ENCODE data around the gene MEIS3. TPM values are rescaled to one million over a fixed set of nuclear protein-coding genes. Genes with fewer than 3 reads are reported as not detected.
"Not testable (repeated sequence)": the region's sequence is repeated elsewhere in the genome, so short reads cannot be mapped to it uniquely, and the experiment has no call there.

MEIS3 gene
- total and polyA plus RNA-seq, 2 donors (not counting 1 experiment from before 2014, with no cell fraction given): 30.5 to 57.8 TPM

DNA sequence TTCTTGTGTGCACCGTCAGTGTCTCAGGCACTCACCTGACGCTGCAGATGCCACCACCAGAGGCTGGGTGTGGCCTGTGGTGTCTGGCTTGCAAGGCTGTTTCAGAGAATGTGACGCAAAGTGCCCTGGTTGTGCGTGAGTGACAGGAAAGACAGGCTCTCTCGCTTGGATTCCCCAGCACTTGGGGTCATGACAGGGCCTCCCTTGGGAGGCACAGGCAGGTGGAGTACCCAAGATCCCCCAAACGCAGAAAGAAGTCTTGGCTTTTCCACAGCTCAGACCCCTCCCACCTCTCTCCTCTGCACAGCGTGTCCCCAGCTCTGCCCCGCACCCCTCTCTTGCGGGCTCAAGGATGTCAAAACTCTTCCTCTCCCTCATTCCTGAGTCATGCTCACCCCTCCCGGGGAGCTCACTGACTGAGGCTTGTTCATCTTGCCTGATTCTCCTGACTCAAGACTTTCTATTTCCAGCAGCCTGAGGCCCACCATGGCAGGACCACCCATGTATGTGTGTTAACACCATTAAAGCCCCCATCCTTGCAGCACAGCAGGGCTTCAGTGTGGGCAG lies 49.2 kb downstream of the MEIS3 start:
- Histone ChIP-seq H3K4me1 (ENCODE audit: control insufficient read depth, extremely low read depth, insufficient read depth, low read length) (peaks cover 9% of the 10 kb centered on the region), H3K4me2 (ENCODE audit: extremely low read depth, insufficient read depth, low read length) (no peak overlapping the region), H3K9ac (ENCODE audit: insufficient read depth, low read length) (no peak overlapping the region), H3K79me2 (ENCODE audit: control insufficient read depth, insufficient read depth, low read length) (no peaks in the 10 kb centered on the region), H3K27ac (ENCODE audit: insufficient read depth, low read length) (peak overlapping the region; percentile 47), H2AFZ (ENCODE audit: low read length) (no peak overlapping the region), H3K4me3 (replicated peaks in 1 of 4; ENCODE audit: control extremely low read depth in 1 of 4, insufficient read depth in 1 of 4, low read depth in 3 of 4, low read length in 4 of 4) (no peak overlapping the region), H3K36me3 (ENCODE audit: control insufficient read depth, insufficient read depth, low read length) (peaks cover 18% of the 10 kb centered on the region), H3K9me3 (ENCODE audit: control insufficient read depth, insufficient read depth, low read depth, low read length) (no peaks in the 10 kb centered on the region), H3K27me3 (ENCODE audit: control insufficient read depth, insufficient read depth, low read length) (no peaks in the 10 kb centered on the region), H4K20me1 (ENCODE audit: control insufficient read depth, extremely low read depth, insufficient read depth, low read length) (no peaks in the 10 kb centered on the region)
- DNase-seq (ENCODE audit: low read depth in 2 of 2): peak; percentile 63 to 73
- TF ChIP-seq, protein P1, sequence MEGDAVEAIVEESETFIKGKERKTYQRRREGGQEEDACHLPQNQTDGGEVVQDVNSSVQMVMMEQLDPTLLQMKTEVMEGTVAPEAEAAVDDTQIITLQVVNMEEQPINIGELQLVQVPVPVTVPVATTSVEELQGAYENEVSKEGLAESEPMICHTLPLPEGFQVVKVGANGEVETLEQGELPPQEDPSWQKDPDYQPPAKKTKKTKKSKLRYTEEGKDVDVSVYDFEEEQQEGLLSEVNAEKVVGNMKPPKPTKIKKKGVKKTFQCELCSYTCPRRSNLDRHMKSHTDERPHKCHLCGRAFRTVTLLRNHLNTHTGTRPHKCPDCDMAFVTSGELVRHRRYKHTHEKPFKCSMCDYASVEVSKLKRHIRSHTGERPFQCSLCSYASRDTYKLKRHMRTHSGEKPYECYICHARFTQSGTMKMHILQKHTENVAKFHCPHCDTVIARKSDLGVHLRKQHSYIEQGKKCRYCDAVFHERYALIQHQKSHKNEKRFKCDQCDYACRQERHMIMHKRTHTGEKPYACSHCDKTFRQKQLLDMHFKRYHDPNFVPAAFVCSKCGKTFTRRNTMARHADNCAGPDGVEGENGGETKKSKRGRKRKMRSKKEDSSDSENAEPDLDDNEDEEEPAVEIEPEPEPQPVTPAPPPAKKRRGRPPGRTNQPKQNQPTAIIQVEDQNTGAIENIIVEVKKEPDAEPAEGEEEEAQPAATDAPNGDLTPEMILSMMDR (conservative IDR thresholded peaks at IDR 0.05 in 1 of 2, IDR thresholded peaks at IDR 0.05 in 1 of 2; ENCODE audit: low read depth in 1 of 2, low read length in 2 of 2): no peak
- TF ChIP-seq EZH2 (IDR thresholded peaks at IDR 0.05; ENCODE audit: low read length, missing control alignments): no peak

DNA sequence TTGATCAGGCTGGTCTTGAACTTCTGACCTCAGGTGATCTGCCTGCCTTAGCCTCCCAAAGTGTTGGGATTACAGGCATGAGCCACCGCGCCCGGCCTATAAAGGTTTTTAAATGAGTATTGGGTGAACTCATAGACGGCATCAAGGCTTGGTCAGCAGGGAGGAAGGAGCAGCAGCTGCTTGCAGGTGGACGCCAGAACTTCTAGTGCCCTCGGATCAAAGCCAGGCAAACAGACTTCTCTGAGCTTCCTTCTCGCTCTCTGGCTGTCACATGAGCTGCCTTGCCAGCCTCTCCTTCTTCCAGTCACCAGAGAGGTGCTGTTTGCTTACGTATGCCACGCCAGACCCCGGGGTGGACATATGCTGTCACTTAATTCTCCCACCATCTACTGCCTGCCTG lies 53.9 kb downstream of the MEIS3 start:
- H3K36me3 ChIP-seq (ENCODE audit: control insufficient read depth, insufficient read depth, low read length): peaks cover 11% of the 10 kb centered on the region
- H3K27ac ChIP-seq (ENCODE audit: insufficient read depth, low read length); H2AFZ ChIP-seq (ENCODE audit: low read length); H3K27me3 ChIP-seq (ENCODE audit: control insufficient read depth, insufficient read depth, low read length); H3K79me2 ChIP-seq (ENCODE audit: control insufficient read depth, insufficient read depth, low read length); H3K9me3 ChIP-seq (ENCODE audit: control insufficient read depth, insufficient read depth, low read depth, low read length); DNase-seq (ENCODE audit: low read depth in 2 of 2); H3K4me1 ChIP-seq (ENCODE audit: control insufficient read depth, extremely low read depth, insufficient read depth, low read length); H3K4me2 ChIP-seq (ENCODE audit: extremely low read depth, insufficient read depth, low read length); H3K9ac ChIP-seq (ENCODE audit: insufficient read depth, low read length); H4K20me1 ChIP-seq (ENCODE audit: control insufficient read depth, extremely low read depth, insufficient read depth, low read length); H3K4me3 ChIP-seq (replicated peaks in 1 of 4; ENCODE audit: control extremely low read depth in 1 of 4, insufficient read depth in 1 of 4, low read depth in 3 of 4, low read length in 4 of 4): not testable (repeated sequence)

DNA sequence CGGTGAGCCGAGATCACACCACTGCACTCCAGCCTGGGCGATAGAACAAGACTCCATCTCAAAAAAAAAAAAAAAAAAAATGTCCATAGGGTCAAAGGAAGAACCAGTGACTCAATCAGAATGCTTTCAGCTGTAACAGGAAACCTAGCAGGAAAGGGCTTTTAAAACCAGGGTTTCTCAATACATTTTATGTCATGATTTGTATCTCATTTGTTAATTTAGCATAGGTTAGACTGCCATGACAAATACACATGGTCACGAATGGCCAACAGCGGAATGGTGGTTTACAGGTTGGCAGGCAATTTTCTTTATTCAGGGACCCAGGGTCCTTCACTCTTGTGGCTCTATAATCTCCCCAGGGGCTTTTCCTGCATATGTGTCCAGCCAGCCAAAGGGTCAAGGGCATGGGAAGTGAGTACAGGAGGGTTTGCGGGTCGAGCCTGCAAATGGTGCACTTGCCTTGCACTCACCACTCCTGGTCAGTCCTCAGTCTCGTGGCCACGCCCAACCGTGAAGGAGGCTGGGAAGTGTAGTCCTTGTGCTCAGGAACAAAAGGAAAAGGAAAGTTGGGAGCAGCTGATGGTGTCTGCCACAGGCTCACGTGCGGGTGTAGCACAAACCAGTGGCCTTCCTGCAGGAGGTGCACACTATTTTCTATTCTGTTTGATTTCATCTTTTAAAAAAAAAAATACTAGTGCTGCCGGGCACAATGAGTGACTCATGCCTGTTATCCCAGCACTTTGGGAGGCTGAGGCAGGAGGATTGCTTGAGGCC lies 55.4 kb downstream of the MEIS3 start:
- Histone ChIP-seq H3K4me3 (replicated peaks in 1 of 4; ENCODE audit: control extremely low read depth in 1 of 4, insufficient read depth in 1 of 4, low read depth in 3 of 4, low read length in 4 of 4) (no peak overlapping the region), H4K20me1 (ENCODE audit: control insufficient read depth, extremely low read depth, insufficient read depth, low read length) (no peaks in the 10 kb centered on the region), H3K4me1 (ENCODE audit: control insufficient read depth, extremely low read depth, insufficient read depth, low read length) (no peaks in the 10 kb centered on the region), H3K4me2 (ENCODE audit: extremely low read depth, insufficient read depth, low read length) (no peak overlapping the region), H3K9ac (ENCODE audit: insufficient read depth, low read length) (no peak overlapping the region), H3K27me3 (ENCODE audit: control insufficient read depth, insufficient read depth, low read length) (no peaks in the 10 kb centered on the region), H3K79me2 (ENCODE audit: control insufficient read depth, insufficient read depth, low read length) (no peaks in the 10 kb centered on the region), H2AFZ (ENCODE audit: low read length) (no peak overlapping the region), H3K36me3 (ENCODE audit: control insufficient read depth, insufficient read depth, low read length) (peaks cover 13% of the 10 kb centered on the region), H3K27ac (ENCODE audit: insufficient read depth, low read length) (no peak overlapping the region), H3K9me3 (ENCODE audit: control insufficient read depth, insufficient read depth, low read depth, low read length) (no peaks in the 10 kb centered on the region)
- TF ChIP-seq, protein P1 (conservative IDR thresholded peaks at IDR 0.05 in 1 of 2, IDR thresholded peaks at IDR 0.05 in 1 of 2; ENCODE audit: low read depth in 1 of 2, low read length in 2 of 2): no peak
- no peak for TF ChIP-seq EZH2 (IDR thresholded peaks at IDR 0.05; ENCODE audit: low read length, missing control alignments)
- peak; percentile 9 to 48 for DNase-seq (ENCODE audit: low read depth in 2 of 2)
